LNCaP clone FGC (cell line): Measurements from ENCODE around the gene PTOV1.
A peak's percentile ranks its signal among the peaks of the same experiment; 100 is the strongest.

Experiments
- DNase-seq: peaks from one replicate; pipeline ENCODE4 v3.0.0-alpha.2; 2011; ENCODE audit warnings: low read depth
- H3K4me3 ChIP-seq: 2 replicates; pipeline ENCODE4 v1.5.1; 2011; ENCODE audit warnings: mild to moderate bottlenecking, low read depth, low read length, control low read depth
- TF ChIP-seq, protein P1 (sequence below): IDR thresholded peaks from 2 replicates; pipeline ENCODE4 v1.5.1; 2012; ENCODE audit warnings: mild to moderate bottlenecking; ENCODE audit not compliant: control insufficient read depth, insufficient read depth; ENCODE audit errors: extremely low read depth

Gene PTOV1

DNA sequence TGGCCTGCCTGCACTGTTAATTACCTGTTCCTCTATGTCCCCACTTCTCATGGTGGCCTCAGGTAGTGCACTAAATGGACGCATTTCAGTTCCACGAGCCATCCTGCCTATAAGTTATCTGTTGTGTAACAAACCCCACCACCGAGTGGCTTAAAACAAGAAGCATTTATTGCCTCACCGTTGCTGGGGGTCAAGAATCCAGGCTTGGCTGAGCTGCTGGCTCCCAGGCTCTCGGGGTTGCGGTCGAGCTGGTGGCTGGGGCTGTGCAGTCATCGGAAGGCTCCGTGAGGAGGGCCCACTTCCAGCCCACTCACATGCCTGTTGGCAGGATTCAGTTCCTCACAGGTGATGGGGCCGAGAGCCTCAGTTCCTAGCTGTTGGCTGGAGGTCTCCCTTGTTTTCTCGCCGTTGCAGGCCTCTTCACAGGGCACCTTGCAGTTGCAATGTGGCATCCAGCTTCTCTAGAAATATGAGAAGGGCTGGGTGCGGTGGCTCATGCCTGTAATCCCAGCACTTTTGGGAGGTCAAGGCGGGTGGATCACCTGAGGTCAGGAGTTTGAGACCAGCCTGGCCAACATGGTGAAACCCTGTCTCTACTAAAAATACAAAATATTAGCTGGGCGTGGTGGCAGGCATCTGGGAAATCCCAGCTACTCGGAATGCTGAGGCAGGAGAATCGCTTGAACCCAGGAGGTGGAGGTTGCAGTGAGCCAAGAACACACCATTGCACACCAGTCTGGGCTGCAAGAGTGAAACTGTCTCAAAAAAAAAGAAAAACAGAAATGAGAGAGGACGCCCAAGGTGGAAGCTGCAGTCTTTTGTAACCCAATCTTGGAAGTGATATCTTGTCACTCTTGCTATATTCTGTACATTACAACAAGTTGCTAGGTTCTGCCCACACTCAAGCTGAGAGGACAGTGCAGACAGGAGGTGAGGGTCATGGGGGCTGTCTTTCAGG, 6.5 kb upstream of the PTOV1 start:
- TF ChIP-seq, protein P1, sequence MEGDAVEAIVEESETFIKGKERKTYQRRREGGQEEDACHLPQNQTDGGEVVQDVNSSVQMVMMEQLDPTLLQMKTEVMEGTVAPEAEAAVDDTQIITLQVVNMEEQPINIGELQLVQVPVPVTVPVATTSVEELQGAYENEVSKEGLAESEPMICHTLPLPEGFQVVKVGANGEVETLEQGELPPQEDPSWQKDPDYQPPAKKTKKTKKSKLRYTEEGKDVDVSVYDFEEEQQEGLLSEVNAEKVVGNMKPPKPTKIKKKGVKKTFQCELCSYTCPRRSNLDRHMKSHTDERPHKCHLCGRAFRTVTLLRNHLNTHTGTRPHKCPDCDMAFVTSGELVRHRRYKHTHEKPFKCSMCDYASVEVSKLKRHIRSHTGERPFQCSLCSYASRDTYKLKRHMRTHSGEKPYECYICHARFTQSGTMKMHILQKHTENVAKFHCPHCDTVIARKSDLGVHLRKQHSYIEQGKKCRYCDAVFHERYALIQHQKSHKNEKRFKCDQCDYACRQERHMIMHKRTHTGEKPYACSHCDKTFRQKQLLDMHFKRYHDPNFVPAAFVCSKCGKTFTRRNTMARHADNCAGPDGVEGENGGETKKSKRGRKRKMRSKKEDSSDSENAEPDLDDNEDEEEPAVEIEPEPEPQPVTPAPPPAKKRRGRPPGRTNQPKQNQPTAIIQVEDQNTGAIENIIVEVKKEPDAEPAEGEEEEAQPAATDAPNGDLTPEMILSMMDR, result no peak
- no peak for DNase-seq
- H3K4me3 ChIP-seq, result no peak overlapping the region

DNA sequence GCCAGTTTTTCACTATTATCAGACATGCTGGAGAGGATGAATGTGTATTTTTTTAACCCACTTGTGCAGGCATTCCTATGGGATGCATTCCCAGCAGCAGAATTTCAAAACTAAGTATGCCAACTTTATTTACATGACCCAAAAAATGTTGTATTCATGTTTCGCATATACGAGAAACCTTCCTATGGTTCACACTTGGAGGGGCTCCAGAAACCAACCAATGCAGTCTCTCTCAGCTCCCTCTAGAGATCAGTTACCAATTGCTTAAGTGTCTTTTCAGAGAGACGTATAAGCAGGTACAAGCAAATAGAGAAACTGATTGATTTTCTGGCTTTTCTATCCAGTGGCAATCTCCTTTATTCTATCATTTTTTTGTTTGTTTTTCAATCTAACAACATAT, 5.5 kb upstream of the PTOV1 start:
- no peak overlapping the region for H3K4me3 ChIP-seq
- no peak for DNase-seq
- TF ChIP-seq, protein P1, result 0 out of 2 replicates have a peak, but pooled peaks have one; percentile 4

DNA sequence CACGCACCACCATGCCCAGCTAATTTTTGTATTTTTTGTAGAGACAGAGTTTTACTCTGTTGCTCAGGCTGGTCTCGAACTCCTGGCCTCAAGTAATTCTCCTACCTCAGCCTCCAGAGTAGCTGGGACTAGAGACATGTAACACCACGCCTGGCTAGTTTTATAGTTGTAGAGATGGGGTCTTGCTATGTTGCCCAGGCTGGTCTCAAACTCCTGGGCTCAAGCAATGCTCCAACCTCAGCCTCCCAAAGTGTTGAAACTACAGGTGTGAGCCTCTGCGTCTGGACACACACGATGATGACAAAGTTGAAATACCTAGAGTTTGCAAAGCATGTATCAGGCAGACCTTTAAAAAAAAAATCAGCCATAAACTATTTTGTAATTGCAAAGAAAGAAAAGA, 4.6 kb upstream of the PTOV1 start:
- TF ChIP-seq, protein P1, result no peak
- no peak overlapping the region for H3K4me3 ChIP-seq
- no peak for DNase-seq

DNA sequence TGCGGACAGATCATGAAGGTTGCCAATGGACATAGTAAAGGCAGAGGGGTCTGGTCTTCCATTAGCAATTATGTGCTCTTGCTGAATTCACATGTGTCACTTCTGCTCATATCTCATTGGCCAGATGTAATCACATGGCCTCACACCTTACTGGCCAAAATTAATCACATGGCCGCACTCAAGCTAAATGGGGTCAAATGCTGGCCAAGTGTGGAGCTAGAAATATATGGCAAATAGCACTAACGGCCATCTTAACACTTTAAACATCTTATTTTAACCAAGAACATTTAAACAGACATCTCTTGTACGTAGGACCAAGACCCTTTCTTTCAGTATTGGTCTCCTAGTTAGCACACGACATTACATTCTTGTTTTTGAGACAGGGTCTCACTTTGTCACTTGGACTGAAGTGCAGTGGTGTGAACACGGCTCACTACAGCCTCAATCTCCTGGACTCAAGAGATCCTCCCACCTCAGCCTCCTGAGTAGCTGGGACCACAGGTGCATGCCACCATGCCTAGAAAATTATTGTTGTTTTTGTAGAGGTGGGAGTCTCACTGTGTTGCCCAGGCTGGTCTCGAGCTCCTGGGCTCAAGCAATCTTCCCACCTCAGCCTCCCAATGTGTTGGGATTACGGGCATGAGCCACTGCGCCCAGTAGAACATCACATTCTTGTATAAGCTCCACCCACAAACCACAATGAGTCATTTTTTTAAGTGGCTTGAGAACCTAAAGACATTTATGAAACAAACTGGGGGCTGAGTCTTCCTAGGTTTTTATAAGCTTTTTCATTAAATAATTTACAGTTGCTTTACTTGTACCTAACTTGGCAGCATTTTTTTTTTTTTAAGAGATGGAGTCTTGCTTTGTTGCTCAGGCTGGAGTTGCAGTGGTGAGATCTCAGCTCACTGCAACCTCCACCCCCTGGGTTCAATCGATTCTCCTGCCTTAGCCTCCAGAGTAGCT, 2.9 kb upstream of the PTOV1 start:
- DNase-seq, result no peak
- TF ChIP-seq, protein P1, result no peak
- H3K4me3 ChIP-seq, result no peak overlapping the region

DNA sequence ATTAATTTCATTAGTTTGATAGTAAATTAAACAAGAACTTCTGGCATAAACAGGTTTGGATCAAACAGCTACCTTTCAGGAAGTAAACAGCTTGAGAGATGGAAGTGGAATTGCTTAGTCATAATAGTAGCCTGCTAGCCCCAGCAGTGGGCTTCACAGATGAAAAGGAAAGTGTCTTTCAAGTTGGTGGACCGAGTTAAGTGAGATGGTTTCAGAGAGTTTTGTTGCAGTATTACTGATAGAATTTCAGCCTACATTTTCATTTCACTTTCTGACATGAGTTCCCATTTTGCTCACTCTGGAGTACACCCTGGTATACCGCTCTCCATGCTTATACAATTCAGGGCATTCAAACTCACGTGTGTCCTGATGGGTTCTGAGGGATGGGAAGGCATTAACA, 2.0 kb upstream of the PTOV1 start:
- H3K4me3 ChIP-seq, result no peak overlapping the region
- TF ChIP-seq, protein P1, result no peak
- no peak for DNase-seq

DNA sequence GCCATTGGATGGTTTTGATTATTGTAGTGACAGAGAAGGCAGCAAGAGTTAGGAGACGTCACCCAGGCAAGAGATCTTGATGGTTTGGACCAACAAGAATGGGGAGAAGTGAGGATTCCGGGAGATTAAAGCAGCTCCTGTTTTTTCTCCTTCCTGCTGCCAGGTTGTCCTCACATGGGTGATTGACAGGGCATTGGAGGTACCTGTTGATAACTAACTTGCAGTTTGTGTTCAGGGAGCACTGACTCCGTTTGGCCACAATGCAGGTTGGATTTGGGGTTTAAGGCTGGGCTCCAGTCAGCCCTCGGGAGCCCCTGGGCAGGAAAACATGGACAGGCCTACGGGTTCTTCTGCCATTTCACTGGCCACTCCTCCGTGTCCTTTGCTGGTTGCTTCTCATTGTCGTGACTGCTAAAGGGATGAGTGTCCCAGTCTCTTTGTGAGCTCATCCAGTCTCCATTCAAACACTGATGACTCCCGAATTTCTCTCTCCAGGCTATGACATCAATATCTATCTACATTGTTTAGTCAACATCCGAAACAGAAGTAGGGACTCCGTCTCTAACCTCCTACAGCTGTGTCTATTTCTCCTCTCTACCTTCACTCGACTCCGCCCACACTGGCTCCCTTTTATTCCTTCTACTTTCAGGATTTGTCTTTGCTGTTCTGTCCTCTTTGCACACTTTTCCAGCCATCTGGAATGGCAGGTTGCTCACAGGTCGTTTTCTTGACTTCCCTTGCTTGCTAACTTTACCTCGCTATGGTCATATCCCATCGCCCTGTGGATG, 1.3 kb upstream of the PTOV1 start:
- peak overlapping the region; percentile 91 for H3K4me3 ChIP-seq

More for the DNA sequence above, 1.3 kb upstream of the PTOV1 start:
- DNase-seq, result no peak
- TF ChIP-seq, protein P1, result no peak
